ENCODE measurements around the gene GNS. TPM values are rescaled to one million over a fixed set of nuclear protein-coding genes. Genes with fewer than 3 reads are reported as not detected.

The GNS gene
- polyA plus RNA-seq, 1 donor from 2014 or later: 39.0 TPM

DNA sequence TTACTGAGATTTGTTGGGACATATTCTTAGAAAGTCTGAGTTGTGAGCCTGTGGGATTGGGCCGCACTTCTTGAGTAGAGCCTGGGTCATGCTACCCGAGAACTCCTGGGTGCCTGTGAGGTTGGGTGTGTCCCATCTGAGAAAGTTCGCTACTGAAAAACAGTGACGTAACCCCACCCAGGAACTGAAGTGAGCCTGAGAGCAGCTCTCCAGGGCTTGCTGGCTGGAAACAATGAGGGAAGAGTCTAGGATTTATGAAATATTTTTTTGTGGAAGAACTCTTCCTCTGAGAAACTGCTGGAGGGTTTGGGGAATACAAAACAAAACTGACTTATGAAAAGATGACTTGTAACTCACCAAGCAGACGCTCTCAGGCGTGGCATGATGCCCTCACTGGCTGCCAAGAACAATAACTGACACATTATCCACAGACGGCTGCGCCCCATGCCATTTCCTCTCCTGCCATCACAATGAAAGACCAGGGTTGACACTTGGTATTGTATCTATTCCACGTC, 79.7 kb downstream of the GNS start:
- Histone ChIP-seq H4K20me1 (ENCODE audit: insufficient read depth) (no peaks in the 10 kb centered on the region), H3K27me3 (ENCODE audit: insufficient read depth, low read depth, low read length) (no peaks in the 10 kb centered on the region), H3K4me3 (ENCODE audit: low read length) (no peak overlapping the region), H3F3A (ENCODE audit: insufficient read depth, low read length, poor library complexity, severe bottlenecking) (no peaks in the 10 kb centered on the region), H3K36me3 (ENCODE audit: insufficient read depth, low read length) (no peaks in the 10 kb centered on the region), H3K9ac (ENCODE audit: low read length) (no peak overlapping the region), H3K79me2 (replicated peaks; ENCODE audit: insufficient read depth, low read length) (no peaks in the 10 kb centered on the region), H3K27ac (ENCODE audit: low read length) (no peak overlapping the region), H3K9me3 (ENCODE audit: low read length) (no peaks in the 10 kb centered on the region), H2AFZ (ENCODE audit: low read depth, low read length) (no peak overlapping the region), H3K4me2 (ENCODE audit: low read length) (no peak overlapping the region), H3K9me2 (ENCODE audit: insufficient read depth, low read length) (no peaks in the 10 kb centered on the region)
- TF ChIP-seq EZH2 (IDR thresholded peaks at IDR 0.05; ENCODE audit: borderline replicate concordance, insufficient read depth, low read length, poor library complexity, severe bottlenecking): no peak
- no peak for TF ChIP-seq RAD21 (conservative IDR thresholded peaks at IDR 0.05)
- TF ChIP-seq REST (IDR thresholded peaks at IDR 0.05; ENCODE audit: borderline replicate concordance): no peak
- no peak for TF ChIP-seq POLR2AphosphoS5 (IDR thresholded peaks at IDR 0.05)
- TF ChIP-seq EP300 (conservative IDR thresholded peaks at IDR 0.05; ENCODE audit: poor library complexity, severe bottlenecking): no peak
- TF ChIP-seq MXI1 (conservative IDR thresholded peaks at IDR 0.05; ENCODE audit: poor library complexity, severe bottlenecking): no peak
- TF ChIP-seq, protein P1, sequence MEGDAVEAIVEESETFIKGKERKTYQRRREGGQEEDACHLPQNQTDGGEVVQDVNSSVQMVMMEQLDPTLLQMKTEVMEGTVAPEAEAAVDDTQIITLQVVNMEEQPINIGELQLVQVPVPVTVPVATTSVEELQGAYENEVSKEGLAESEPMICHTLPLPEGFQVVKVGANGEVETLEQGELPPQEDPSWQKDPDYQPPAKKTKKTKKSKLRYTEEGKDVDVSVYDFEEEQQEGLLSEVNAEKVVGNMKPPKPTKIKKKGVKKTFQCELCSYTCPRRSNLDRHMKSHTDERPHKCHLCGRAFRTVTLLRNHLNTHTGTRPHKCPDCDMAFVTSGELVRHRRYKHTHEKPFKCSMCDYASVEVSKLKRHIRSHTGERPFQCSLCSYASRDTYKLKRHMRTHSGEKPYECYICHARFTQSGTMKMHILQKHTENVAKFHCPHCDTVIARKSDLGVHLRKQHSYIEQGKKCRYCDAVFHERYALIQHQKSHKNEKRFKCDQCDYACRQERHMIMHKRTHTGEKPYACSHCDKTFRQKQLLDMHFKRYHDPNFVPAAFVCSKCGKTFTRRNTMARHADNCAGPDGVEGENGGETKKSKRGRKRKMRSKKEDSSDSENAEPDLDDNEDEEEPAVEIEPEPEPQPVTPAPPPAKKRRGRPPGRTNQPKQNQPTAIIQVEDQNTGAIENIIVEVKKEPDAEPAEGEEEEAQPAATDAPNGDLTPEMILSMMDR (IDR thresholded peaks at IDR 0.05; ENCODE audit: poor library complexity, severe bottlenecking): no peak
- TF ChIP-seq TAF1 (IDR thresholded peaks at IDR 0.05; ENCODE audit: low read depth): no peak
- no peak for TF ChIP-seq SMC3 (conservative IDR thresholded peaks at IDR 0.05; ENCODE audit: poor library complexity)

DNA sequence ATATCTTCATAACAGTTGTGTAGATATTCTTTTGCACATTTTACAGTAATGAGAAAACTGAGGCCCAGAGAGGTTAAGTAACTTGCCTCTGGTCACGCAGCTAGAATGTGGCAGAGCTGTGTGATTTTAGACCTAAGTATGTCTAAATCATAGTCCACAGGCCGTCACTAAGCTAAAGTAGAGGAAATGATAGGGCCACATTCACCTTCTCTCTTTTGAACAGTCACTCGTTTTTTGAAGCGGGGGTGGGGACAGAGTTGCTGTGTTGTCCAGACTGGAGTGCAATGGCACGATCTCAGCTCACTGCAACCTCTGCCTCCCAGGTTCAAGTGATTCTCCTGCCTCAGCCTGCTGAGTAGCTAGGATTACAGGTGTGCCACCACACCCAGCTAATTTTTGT, 80.4 kb downstream of the GNS start:
- H3K27ac ChIP-seq (ENCODE audit: low read length): no peak overlapping the region
- H3K9me3 ChIP-seq (ENCODE audit: low read length): no peaks in the 10 kb centered on the region
- H3K9ac ChIP-seq (ENCODE audit: low read length): no peak overlapping the region
- no peaks in the 10 kb centered on the region for H3K9me2 ChIP-seq (ENCODE audit: insufficient read depth, low read length)
- no peak overlapping the region for H3K4me2 ChIP-seq (ENCODE audit: low read length)
- no peaks in the 10 kb centered on the region for H4K20me1 ChIP-seq (ENCODE audit: insufficient read depth)
- no peak overlapping the region for H3K4me3 ChIP-seq (ENCODE audit: low read length)
- H3K27me3 ChIP-seq (ENCODE audit: insufficient read depth, low read depth, low read length): no peaks in the 10 kb centered on the region
- H2AFZ ChIP-seq (ENCODE audit: low read depth, low read length): no peak overlapping the region
- no peaks in the 10 kb centered on the region for H3K79me2 ChIP-seq (replicated peaks; ENCODE audit: insufficient read depth, low read length)
- no peak for TF ChIP-seq EZH2 (IDR thresholded peaks at IDR 0.05; ENCODE audit: borderline replicate concordance, insufficient read depth, low read length, poor library complexity, severe bottlenecking)
- no peak for TF ChIP-seq REST (IDR thresholded peaks at IDR 0.05; ENCODE audit: borderline replicate concordance)
- TF ChIP-seq MXI1 (conservative IDR thresholded peaks at IDR 0.05; ENCODE audit: poor library complexity, severe bottlenecking): no peak
- TF ChIP-seq POLR2AphosphoS5 (IDR thresholded peaks at IDR 0.05): no peak
- TF ChIP-seq, protein P1 (IDR thresholded peaks at IDR 0.05; ENCODE audit: poor library complexity, severe bottlenecking): no peak
- TF ChIP-seq EP300 (conservative IDR thresholded peaks at IDR 0.05; ENCODE audit: poor library complexity, severe bottlenecking): no peak
- H3F3A ChIP-seq (ENCODE audit: insufficient read depth, low read length, poor library complexity, severe bottlenecking): no peaks in the 10 kb centered on the region
- no peaks in the 10 kb centered on the region for H3K36me3 ChIP-seq (ENCODE audit: insufficient read depth, low read length)
